AG09309 (cell line): ENCODE results near the gene IPP.
"Not testable (repeated sequence)": the region's sequence is repeated elsewhere in the genome, so short reads cannot be mapped to it uniquely, and the experiment has no call there.

ENCODE experiments used
- DNase-seq: peaks from one replicate; pipeline ENCODE4 v3.0.0-alpha.2; 2010; ENCODE audit warnings: low read depth
- H3K4me3 ChIP-seq: 2 replicates; pipeline ENCODE4 v1.5.1; 2011; ENCODE audit warnings: mild to moderate bottlenecking, low read depth, low read length, moderate library complexity; ENCODE audit not compliant: control insufficient read depth
- TF ChIP-seq, protein P1 (sequence below): IDR thresholded peaks from 2 replicates; pipeline ENCODE4 v1.5.1; 2011; ENCODE audit warnings: mild to moderate bottlenecking, low read depth, low read length, inconsistent platforms; ENCODE audit not compliant: insufficient read depth, control insufficient read depth; ENCODE audit errors: missing control alignments

The IPP gene

DNA sequence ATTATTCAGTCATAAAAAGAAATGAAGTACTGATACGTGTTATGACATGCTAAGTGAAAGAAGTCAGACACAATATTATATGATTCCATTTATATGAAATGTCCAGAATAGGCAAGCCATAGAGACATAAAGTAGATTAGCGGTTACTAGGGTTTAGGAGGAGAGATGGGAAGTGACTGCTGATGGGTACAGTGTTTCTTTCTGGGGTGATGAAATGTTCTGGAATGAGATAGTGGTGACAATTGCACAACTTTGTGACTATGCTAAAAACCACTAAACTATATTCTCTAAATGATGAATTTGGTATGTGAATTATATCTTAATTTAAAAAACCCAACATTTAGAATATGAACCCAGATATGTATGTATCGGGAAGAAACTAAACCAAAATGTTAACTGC, 27.6 kb downstream of the IPP start:
- no peak overlapping the region for H3K4me3 ChIP-seq
- DNase-seq: no peak

DNA sequence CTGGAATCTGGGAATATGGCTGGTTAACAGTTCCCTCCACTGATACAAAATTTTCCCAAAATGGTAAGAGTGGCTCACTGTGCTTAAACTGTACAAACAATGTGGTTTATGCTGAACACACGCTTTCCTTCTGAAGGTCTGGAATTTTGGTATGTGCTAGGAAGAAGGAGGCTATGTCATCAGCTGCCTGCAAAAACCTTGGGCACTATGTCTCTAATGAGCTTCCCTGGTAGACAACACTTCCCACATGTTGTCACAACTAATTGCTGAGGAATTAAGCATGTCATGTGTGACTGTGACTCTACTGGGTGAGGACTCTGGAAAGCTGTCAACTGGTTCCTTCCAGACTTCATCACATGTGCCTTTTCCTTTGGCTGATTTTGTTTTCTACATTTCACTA, 29.2 kb downstream of the IPP start:
- TF ChIP-seq, protein P1, sequence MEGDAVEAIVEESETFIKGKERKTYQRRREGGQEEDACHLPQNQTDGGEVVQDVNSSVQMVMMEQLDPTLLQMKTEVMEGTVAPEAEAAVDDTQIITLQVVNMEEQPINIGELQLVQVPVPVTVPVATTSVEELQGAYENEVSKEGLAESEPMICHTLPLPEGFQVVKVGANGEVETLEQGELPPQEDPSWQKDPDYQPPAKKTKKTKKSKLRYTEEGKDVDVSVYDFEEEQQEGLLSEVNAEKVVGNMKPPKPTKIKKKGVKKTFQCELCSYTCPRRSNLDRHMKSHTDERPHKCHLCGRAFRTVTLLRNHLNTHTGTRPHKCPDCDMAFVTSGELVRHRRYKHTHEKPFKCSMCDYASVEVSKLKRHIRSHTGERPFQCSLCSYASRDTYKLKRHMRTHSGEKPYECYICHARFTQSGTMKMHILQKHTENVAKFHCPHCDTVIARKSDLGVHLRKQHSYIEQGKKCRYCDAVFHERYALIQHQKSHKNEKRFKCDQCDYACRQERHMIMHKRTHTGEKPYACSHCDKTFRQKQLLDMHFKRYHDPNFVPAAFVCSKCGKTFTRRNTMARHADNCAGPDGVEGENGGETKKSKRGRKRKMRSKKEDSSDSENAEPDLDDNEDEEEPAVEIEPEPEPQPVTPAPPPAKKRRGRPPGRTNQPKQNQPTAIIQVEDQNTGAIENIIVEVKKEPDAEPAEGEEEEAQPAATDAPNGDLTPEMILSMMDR: no peak
- DNase-seq: no peak

More for the DNA sequence above, 27.6 kb downstream of the IPP start:
- TF ChIP-seq, protein P1: no peak

DNA sequence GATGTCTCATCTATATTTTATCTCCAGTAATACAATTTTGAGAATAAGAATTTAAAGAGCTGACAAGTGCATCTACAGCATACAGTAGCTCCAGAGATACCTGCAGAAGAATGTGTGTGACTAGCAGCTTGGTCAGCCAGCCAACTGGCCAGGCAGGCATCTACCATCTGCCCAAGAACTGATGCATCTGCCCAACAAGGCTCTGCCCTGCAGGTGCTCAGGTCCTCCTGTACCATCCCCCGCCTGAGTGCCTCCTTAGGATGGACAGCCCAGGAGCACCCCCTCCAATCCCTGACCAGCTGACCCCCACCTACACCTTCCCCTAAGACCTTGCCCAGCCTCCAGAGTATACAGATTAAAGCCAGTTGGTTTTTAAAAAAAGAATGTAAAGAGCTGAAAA, 32.2 kb downstream of the IPP start:
- TF ChIP-seq, protein P1: no peak
- no peak overlapping the region for H3K4me3 ChIP-seq
- DNase-seq: no peak

More for the DNA sequence above, 29.2 kb downstream of the IPP start:
- H3K4me3 ChIP-seq: no peak overlapping the region

DNA sequence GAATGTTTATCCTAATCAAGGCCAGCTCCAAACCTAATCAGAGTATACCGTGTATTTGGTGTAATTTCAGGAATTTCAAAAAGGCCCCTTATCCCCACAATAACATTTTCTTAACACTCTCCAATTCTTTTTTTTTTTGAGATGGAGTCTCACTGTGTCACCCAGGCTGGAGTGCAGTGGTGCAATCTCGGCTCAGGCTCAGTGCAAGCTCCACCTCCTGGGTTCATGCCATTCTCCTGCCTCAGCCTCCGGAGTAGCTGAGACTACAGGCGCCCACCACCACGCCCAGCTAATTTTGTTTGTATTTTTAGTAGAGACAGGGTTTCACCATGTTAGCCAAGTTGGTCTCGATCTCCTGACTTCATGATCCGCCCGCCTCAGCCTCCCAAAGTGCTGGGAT, 33.1 kb downstream of the IPP start:
- DNase-seq: not testable (repeated sequence)

DNA sequence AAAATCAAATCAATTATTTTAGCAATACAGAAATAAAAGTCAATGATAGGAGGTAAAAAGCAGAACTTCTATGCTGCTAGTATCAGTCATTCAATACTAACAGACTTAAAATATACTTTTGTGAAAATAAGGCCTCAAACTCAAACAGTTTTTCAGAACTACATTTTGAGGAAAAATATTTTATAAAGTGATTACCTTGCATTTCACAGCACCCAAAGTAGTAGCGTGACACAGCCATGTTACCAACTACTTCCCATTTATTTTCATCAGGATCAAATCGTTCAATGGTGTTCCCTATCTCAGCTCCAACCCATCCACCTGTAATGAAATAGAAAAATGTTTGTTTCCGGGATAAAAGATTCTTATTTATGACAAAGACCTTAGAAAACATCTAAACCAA, 33.8 kb downstream of the IPP start:
- DNase-seq: no peak
- TF ChIP-seq, protein P1: no peak
- no peak overlapping the region for H3K4me3 ChIP-seq

More for the DNA sequence above, 33.1 kb downstream of the IPP start:
- H3K4me3 ChIP-seq: not testable (repeated sequence)

DNA sequence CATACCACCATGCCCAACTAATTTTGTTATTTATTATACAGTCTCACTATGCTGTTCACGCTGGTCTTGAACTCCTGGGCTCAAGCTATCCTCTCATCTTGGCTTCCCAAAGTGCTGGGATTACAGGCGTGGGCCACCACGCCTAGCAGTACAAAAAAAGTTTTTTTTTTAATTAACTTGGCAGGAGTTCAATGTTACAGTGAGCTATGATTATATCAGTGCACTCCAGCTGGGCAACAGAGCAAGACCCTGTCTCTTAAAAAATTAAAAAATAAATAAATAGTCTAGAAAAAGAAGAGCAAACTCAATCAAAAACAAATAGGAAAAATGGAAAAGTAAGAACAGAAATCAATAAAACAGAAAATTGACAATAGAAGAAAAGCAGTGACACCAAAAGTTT, 36.7 kb downstream of the IPP start:
- TF ChIP-seq, protein P1: no peak
- H3K4me3 ChIP-seq: no peak overlapping the region
- no peak for DNase-seq

DNA sequence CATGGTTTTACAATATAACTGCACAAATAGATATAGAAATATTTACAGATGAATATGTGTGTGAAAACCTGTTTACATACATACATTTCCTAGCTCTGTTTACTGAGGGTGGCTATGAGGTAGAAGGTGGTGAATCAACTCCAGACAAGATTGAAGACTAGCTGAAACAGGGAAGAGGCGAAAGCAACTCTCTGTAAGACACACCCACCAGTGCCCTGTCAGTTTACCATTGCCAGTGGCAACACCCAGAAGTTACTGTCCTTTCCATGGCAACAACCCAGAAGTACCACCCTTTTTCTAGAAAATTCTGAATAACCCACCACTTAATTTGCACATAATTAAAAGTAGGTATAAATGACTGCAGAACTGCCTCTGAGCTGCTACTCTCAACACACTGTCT, 45.8 kb downstream of the IPP start:
- TF ChIP-seq, protein P1: no peak
- DNase-seq: no peak
- no peak overlapping the region for H3K4me3 ChIP-seq
